ENCODE data around the gene CCT6A.
A peak's percentile ranks its signal among the peaks of the same experiment; 100 is the strongest.
"Not testable (repeated sequence)": the region's sequence is repeated elsewhere in the genome, so short reads cannot be mapped to it uniquely, and the experiment has no call there.

CCT6A gene

DNA sequence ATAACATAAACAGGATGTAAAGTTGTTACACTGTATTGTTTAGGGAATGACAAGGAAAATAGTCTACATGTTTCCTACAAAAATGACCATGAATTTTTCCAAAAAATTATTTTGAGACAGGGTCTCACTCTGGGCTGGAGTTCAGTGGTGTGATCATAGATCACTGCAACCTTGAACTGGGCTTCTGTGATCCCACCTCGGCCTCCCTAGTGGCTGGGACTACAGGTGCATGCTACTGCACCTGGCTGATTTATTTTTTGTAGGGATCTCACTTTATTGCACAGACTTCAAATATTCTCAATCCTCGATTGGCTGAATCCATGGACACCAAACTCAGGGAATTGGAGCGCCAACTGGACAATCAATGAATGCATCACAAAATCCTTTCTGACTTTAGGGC lies 48.1 kb downstream of the CCT6A start:
- Histone ChIP-seq H2AFZ (ENCODE audit: low read length) (no peak overlapping the region), H3K27me3 (replicated peaks; ENCODE audit: insufficient read depth, low read length) (no peaks in the 10 kb centered on the region), H3K4me1 (ENCODE audit: low read length) (peaks cover 6% of the 10 kb centered on the region; the same call in 1 of the 2 replicates), H3F3A (ENCODE audit: insufficient read depth, low read length) (peaks cover 31% of the 10 kb centered on the region), H3K36me3 (replicated peaks; ENCODE audit: insufficient read depth, low read length) (peaks cover 21% of the 10 kb centered on the region), H3K9me2 (replicated peaks; ENCODE audit: insufficient read depth, low read length) (no peaks in the 10 kb centered on the region), H3K79me2 (ENCODE audit: low read length) (peaks cover 26% of the 10 kb centered on the region), H3K4me3 (ENCODE audit: low read length) (no peak overlapping the region), H3K4me2 (ENCODE audit: low read depth, low read length) (no peak overlapping the region), H4K20me1 (ENCODE audit: insufficient read depth, low read length) (no peaks in the 10 kb centered on the region), H3K9me3 (replicated peaks; ENCODE audit: insufficient read depth, low read length) (no peaks in the 10 kb centered on the region), H3K27ac (ENCODE audit: low read length) (no peak overlapping the region), H3K9ac (ENCODE audit: low read length) (no peak overlapping the region)
- no peak for DNase-seq
- TF ChIP-seq EZH2 (optimal IDR thresholded peaks at IDR 0.05; ENCODE audit: low read depth, low read length): no peak
- TF ChIP-seq, protein P1, sequence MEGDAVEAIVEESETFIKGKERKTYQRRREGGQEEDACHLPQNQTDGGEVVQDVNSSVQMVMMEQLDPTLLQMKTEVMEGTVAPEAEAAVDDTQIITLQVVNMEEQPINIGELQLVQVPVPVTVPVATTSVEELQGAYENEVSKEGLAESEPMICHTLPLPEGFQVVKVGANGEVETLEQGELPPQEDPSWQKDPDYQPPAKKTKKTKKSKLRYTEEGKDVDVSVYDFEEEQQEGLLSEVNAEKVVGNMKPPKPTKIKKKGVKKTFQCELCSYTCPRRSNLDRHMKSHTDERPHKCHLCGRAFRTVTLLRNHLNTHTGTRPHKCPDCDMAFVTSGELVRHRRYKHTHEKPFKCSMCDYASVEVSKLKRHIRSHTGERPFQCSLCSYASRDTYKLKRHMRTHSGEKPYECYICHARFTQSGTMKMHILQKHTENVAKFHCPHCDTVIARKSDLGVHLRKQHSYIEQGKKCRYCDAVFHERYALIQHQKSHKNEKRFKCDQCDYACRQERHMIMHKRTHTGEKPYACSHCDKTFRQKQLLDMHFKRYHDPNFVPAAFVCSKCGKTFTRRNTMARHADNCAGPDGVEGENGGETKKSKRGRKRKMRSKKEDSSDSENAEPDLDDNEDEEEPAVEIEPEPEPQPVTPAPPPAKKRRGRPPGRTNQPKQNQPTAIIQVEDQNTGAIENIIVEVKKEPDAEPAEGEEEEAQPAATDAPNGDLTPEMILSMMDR (IDR thresholded peaks at IDR 0.05; ENCODE audit: low read length): 0 out of 2 replicates have a peak, but pooled peaks have one; percentile 5

DNA sequence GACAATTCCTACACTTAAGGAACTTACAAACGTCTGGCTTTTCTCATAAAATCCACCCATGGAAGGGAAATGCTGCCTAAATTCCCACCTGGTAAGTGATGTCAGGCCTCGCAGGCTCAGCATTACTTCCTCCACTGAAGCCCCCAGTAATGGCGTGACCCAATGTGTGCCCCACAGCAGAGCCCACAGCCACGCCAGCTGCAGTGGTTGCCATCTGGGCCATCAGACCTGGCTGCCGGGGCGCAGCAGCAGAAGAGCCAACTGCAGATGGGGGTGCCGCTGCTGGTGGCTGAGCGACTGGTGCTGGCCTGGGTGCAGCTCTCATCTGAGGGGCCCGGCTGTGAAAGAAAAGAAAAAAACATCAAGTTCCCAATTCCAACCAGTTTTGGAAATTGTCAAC lies 52.6 kb downstream of the CCT6A start:
- H3K4me2 ChIP-seq (ENCODE audit: low read depth, low read length); H3K9me2 ChIP-seq (replicated peaks; ENCODE audit: insufficient read depth, low read length); H3K4me1 ChIP-seq (ENCODE audit: low read length); DNase-seq; H3K27ac ChIP-seq (ENCODE audit: low read length); H3K9ac ChIP-seq (ENCODE audit: low read length); H3K9me3 ChIP-seq (replicated peaks; ENCODE audit: insufficient read depth, low read length); H2AFZ ChIP-seq (ENCODE audit: low read length); H3K4me3 ChIP-seq (ENCODE audit: low read length); H4K20me1 ChIP-seq (ENCODE audit: insufficient read depth, low read length); H3K27me3 ChIP-seq (replicated peaks; ENCODE audit: insufficient read depth, low read length): not testable (repeated sequence)
- H3K36me3 ChIP-seq (replicated peaks; ENCODE audit: insufficient read depth, low read length): peaks cover 21% of the 10 kb centered on the region
- H3F3A ChIP-seq (ENCODE audit: insufficient read depth, low read length): peaks cover 23% of the 10 kb centered on the region
- peaks cover 43% of the 10 kb centered on the region for H3K79me2 ChIP-seq (ENCODE audit: low read length)

DNA sequence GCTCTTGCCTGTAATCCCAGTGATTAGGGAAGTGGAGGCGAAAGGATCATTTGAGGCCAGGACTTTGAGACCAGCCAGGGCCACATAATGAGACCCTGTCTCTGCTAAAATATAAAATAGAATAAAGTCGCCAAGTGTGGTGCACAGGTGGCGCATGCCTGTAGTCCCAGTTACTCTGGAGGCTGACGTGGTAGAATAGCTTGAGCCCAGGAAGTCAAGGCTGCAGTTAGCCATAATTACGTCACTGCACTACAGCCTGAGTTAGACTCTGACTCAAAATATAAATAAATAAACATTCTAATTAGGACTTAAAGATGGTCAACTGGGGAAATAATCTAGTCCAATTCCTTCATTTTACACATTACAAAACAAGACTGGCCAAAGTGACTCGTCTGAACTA lies 53.9 kb downstream of the CCT6A start:
- TF ChIP-seq, protein P1 (IDR thresholded peaks at IDR 0.05; ENCODE audit: low read length): no peak
- TF ChIP-seq EZH2phosphoT487 (IDR thresholded peaks at IDR 0.05; ENCODE audit: low read length): no peak
- TF ChIP-seq EZH2 (optimal IDR thresholded peaks at IDR 0.05; ENCODE audit: low read depth, low read length): no peak
- peak overlapping the region; percentile 74 for H3K27ac ChIP-seq (ENCODE audit: low read length)
- H3K4me3 ChIP-seq (ENCODE audit: low read length): peak overlapping the region; percentile 100
- H4K20me1 ChIP-seq (ENCODE audit: insufficient read depth, low read length): no peaks in the 10 kb centered on the region
- peaks cover 5% of the 10 kb centered on the region; the same call in 1 of the 2 replicates for H3K4me1 ChIP-seq (ENCODE audit: low read length)
- peak; percentile 49 for DNase-seq
- peak overlapping the region; percentile 99 for H3K9ac ChIP-seq (ENCODE audit: low read length)
- no peaks in the 10 kb centered on the region for H3K27me3 ChIP-seq (replicated peaks; ENCODE audit: insufficient read depth, low read length)
- H3K9me3 ChIP-seq (replicated peaks; ENCODE audit: insufficient read depth, low read length): no peaks in the 10 kb centered on the region
- peak overlapping the region; percentile 71 for H3K4me2 ChIP-seq (ENCODE audit: low read depth, low read length)
- peaks cover 16% of the 10 kb centered on the region for H3F3A ChIP-seq (ENCODE audit: insufficient read depth, low read length)
- 0 out of 2 replicates have a peak overlapping the region, but pooled peaks have one; percentile 65 for H2AFZ ChIP-seq (ENCODE audit: low read length)
- H3K36me3 ChIP-seq (replicated peaks; ENCODE audit: insufficient read depth, low read length): peaks cover 17% of the 10 kb centered on the region
- no peaks in the 10 kb centered on the region for H3K9me2 ChIP-seq (replicated peaks; ENCODE audit: insufficient read depth, low read length)
- H3K79me2 ChIP-seq (ENCODE audit: low read length): peaks cover 43% of the 10 kb centered on the region

Measured in MM.1S (cell line).